ENCODE results near the gene SF1. TPM values are rescaled to one million over a fixed set of nuclear protein-coding genes. Genes with fewer than 3 reads are reported as not detected.

SF1 gene
- total and polyA plus RNA-seq, 2 experiments from 2014 or later = 138 to 163 TPM

DNA sequence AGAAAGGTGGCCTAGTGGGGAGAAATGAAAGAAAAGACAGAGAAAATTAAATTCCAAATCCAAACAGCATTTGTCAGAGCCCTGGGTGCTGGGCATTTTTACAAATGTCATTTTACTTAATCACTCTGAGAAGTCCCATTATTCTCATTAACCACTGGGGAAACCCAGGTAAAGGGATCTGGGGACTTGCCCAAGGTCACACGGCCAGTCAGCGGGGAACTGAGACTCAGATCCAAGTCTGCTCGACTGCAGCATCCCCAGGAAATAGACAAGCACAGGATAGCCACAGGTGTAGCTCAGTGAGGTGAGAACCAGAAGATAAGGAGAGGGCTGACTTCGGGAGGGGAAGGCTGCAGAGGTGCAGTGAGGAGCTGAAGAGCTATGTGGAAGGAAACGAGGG lies 63.2 kb downstream of the SF1 start:
- DNase-seq (ENCODE audit: low spot score) = no peak
- no peaks in the 10 kb centered on the region for H4K20me1 ChIP-seq (ENCODE audit: insufficient read depth, poor library complexity, severe bottlenecking)
- 60% methylated on average over 5 of the region's 5 CpGs for WGBS (ENCODE audit: low lambda C conversion rate, missing lambda C conversion rate)
- H3K27ac ChIP-seq = no peak overlapping the region
- no peaks in the 10 kb centered on the region for H3K36me3 ChIP-seq (replicated peaks; ENCODE audit: insufficient read depth, low read depth)
- H3K9me3 ChIP-seq (ENCODE audit: low read depth) = no peaks in the 10 kb centered on the region
- TF ChIP-seq EZH2phosphoT487 (IDR thresholded peaks at IDR 0.05; ENCODE audit: low read depth, severe bottlenecking, unreplicated experiment) (no peak), EZH2 (IDR thresholded peaks at IDR 0.05; ENCODE audit: borderline replicate concordance) (no peak), CTCF (IDR thresholded peaks at IDR 0.05; ENCODE audit: poor library complexity) (no peak)
- H3K4me2 ChIP-seq = no peak overlapping the region
- no peaks in the 10 kb centered on the region for H3K4me1 ChIP-seq (ENCODE audit: insufficient read depth)
- no peaks in the 10 kb centered on the region for H3K9me2 ChIP-seq (replicated peaks; ENCODE audit: insufficient read depth)
- H3K4me3 ChIP-seq = no peak overlapping the region
- peaks cover 92% of the 10 kb centered on the region for H3K27me3 ChIP-seq
- no peaks in the 10 kb centered on the region for H3K79me2 ChIP-seq
- H2AFZ ChIP-seq = no peak overlapping the region

DNA sequence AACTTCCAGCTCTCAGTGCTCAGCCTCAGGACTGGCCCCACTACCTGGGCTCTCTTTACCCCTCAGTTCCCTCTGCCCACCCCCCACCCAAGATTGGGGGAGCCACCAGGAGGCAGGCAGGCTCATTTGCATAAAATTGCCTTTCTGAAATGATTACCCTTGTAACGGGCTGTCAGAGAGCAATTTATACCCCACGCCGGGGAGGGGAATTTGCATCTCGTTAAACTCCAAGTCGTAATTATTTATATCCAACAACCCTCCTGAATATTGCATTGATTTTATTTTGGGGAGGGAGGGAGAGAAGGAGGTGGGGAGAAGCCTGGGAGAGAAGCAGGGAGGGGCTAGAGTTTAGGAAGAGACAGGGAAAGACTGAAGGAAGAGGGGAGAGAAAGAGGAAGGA lies 63.7 kb downstream of the SF1 start:
- H3K27ac ChIP-seq = no peak overlapping the region
- no peaks in the 10 kb centered on the region for H3K36me3 ChIP-seq (replicated peaks; ENCODE audit: insufficient read depth, low read depth)
- DNase-seq (ENCODE audit: low spot score) = no peak
- H3K4me1 ChIP-seq (ENCODE audit: insufficient read depth) = no peaks in the 10 kb centered on the region
- peaks cover 90% of the 10 kb centered on the region for H3K27me3 ChIP-seq
- WGBS (ENCODE audit: low lambda C conversion rate, missing lambda C conversion rate) = 69% methylated on average over 5 of the region's 5 CpGs
- H3K9me2 ChIP-seq (replicated peaks; ENCODE audit: insufficient read depth) = no peaks in the 10 kb centered on the region
- H3K79me2 ChIP-seq = no peaks in the 10 kb centered on the region
- H2AFZ ChIP-seq = no peak overlapping the region
- H3K9me3 ChIP-seq (ENCODE audit: low read depth) = no peaks in the 10 kb centered on the region
- no peak for TF ChIP-seq EZH2phosphoT487 (IDR thresholded peaks at IDR 0.05; ENCODE audit: low read depth, severe bottlenecking, unreplicated experiment)
- no peak for TF ChIP-seq EZH2 (IDR thresholded peaks at IDR 0.05; ENCODE audit: borderline replicate concordance)
- TF ChIP-seq CTCF (IDR thresholded peaks at IDR 0.05; ENCODE audit: poor library complexity) = no peak
- no peak overlapping the region for H3K4me2 ChIP-seq
- H3K4me3 ChIP-seq = no peak overlapping the region
- H4K20me1 ChIP-seq (ENCODE audit: insufficient read depth, poor library complexity, severe bottlenecking) = no peaks in the 10 kb centered on the region

Other genes with a start within 250 kb of the SF1 start
- gene SLC22A11, start 222.6 kb downstream of the SF1 start, total RNA-seq = 0.10 TPM in 1 of 2 replicates, not detected in the other
- 0.59 and 1.1 TPM in 2 replicates for gene SLC22A11, start 222.6 kb downstream of the SF1 start, polyA plus RNA-seq
- not detected in 2 replicates for gene SLC22A12, start 187.3 kb downstream of the SF1 start, total RNA-seq
- 0.11 TPM in 1 of 2 replicates, not detected in the other for gene SLC22A12, start 187.3 kb downstream of the SF1 start, polyA plus RNA-seq
- 0.28 and 0.83 TPM in 2 replicates for gene NRXN2, start 55.3 kb downstream of the SF1 start, total RNA-seq
- gene NRXN2, start 55.3 kb downstream of the SF1 start, polyA plus RNA-seq = 1.7 and 2.8 TPM in 2 replicates
- gene RASGRP2, start 34.4 kb downstream of the SF1 start, total RNA-seq = 0.24 and 3.2 TPM in 2 replicates
- 0.10 and 3.6 TPM in 2 replicates for gene RASGRP2, start 34.4 kb downstream of the SF1 start, polyA plus RNA-seq
- gene PYGM, start 18.6 kb downstream of the SF1 start, total RNA-seq = 1.9 and 2.0 TPM in 2 replicates
- 4.0 and 5.7 TPM in 2 replicates for gene PYGM, start 18.6 kb downstream of the SF1 start, polyA plus RNA-seq
- gene MAP4K2, start 24.7 kb upstream of the SF1 start, total RNA-seq = 7.8 and 23.5 TPM in 2 replicates
- gene MAP4K2, start 24.7 kb upstream of the SF1 start, polyA plus RNA-seq = 9.0 and 13.2 TPM in 2 replicates
- 14.1 and 18.6 TPM in 2 replicates for gene MEN1, start 32.0 kb upstream of the SF1 start, total RNA-seq
- gene MEN1, start 32.0 kb upstream of the SF1 start, polyA plus RNA-seq = 49.1 and 49.9 TPM in 2 replicates
- 6.5 and 8.4 TPM in 2 replicates for gene CDC42BPG, start 66.1 kb upstream of the SF1 start, total RNA-seq
- gene CDC42BPG, start 66.1 kb upstream of the SF1 start, polyA plus RNA-seq = 3.1 and 5.5 TPM in 2 replicates
- 44.8 and 52.4 TPM in 2 replicates for gene EHD1, start 100.1 kb upstream of the SF1 start, total RNA-seq
- 66.6 and 69.5 TPM in 2 replicates for gene EHD1, start 100.1 kb upstream of the SF1 start, polyA plus RNA-seq
- gene ATG2A, start 138.7 kb upstream of the SF1 start, total RNA-seq = 16.4 and 18.1 TPM in 2 replicates
- gene ATG2A, start 138.7 kb upstream of the SF1 start, polyA plus RNA-seq = 11.7 and 17.0 TPM in 2 replicates
- gene PPP2R5B, start 146.1 kb upstream of the SF1 start, total RNA-seq = 15.8 and 16.9 TPM in 2 replicates
- gene PPP2R5B, start 146.1 kb upstream of the SF1 start, polyA plus RNA-seq = 16.2 and 19.5 TPM in 2 replicates
- gene GPHA2, start 157.4 kb upstream of the SF1 start, total RNA-seq = 2.0 TPM in 1 of 2 replicates, not detected in the other
- not detected in 2 replicates for gene GPHA2, start 157.4 kb upstream of the SF1 start, polyA plus RNA-seq
- not detected in 2 replicates for gene MAJIN, start 193.6 kb upstream of the SF1 start, total RNA-seq
- gene MAJIN, start 193.6 kb upstream of the SF1 start, polyA plus RNA-seq = not detected in 2 replicates
- 0.68 and 1.9 TPM in 2 replicates for gene BATF2, start 218.4 kb upstream of the SF1 start, total RNA-seq
- 2.6 TPM in 1 of 2 replicates, not detected in the other for gene BATF2, start 218.4 kb upstream of the SF1 start, polyA plus RNA-seq
- 68.2 and 69.1 TPM in 2 replicates for gene ARL2, start 235.6 kb upstream of the SF1 start, total RNA-seq
- 126 and 127 TPM in 2 replicates for gene ARL2, start 235.6 kb upstream of the SF1 start, polyA plus RNA-seq
- 9.9 and 12.9 TPM in 2 replicates for gene SNX15, start 248.9 kb upstream of the SF1 start, total RNA-seq
- 22.0 and 27.3 TPM in 2 replicates for gene SNX15, start 248.9 kb upstream of the SF1 start, polyA plus RNA-seq